GM13976 (cell line): ENCODE measurements around the gene NAPSA.

Source experiments
- DNase-seq: peaks from one replicate; pipeline ENCODE4 v3.0.0; 2012; ENCODE audit warnings: low spot score
- CTCF ChIP-seq: IDR thresholded peaks from 2 replicates; pipeline ENCODE4 v1.5.1; 2012; ENCODE audit warnings: borderline replicate concordance, mild to moderate bottlenecking; ENCODE audit not compliant: insufficient read depth; ENCODE audit errors: extremely low read depth, missing control alignments, control extremely low read depth
- in situ Hi-C: fragments of 300-500 bp; cut with MboI; formaldehyde crosslinking; loops from one replicate; pipeline ENCODE4 v1.12.0; 2022; ENCODE audit warnings: low sequenced_read_pairs, mixed read lengths, inconsistent platforms; ENCODE audit not compliant: unreplicated experiment

Gene NAPSA

GRCh38 chr19:50383852-50384684 lies 18.6 kb upstream of the NAPSA start, which contains the start of gene POLD1:
TSS of gene POLD1 (plus strand) at chr19:50384347. CDS start at chr19:50398852, 14,505 bp downstream.
- TF ChIP-seq CTCF, result no peak
- DNase-seq, result peak; percentile 100
- in situ Hi-C loops, result no loop called here

- in situ Hi-C loops, result no loop called here
- peak; percentile 37 for DNase-seq
- TF ChIP-seq CTCF, result no peak
Observed at GRCh38 chr19:50383001-50383851, 17.8 kb upstream of the NAPSA start.

GRCh38 chr19:50381881-50382729 lies 16.7 kb upstream of the NAPSA start:
- no peak for DNase-seq
- in situ Hi-C loops, result no loop called here
- no peak for TF ChIP-seq CTCF

GRCh38 chr19:50380751-50381151 lies 15.3 kb upstream of the NAPSA start:
- no peak for TF ChIP-seq CTCF
- no peak for DNase-seq
- in situ Hi-C loops, result no loop called here

- in situ Hi-C loops, result no loop called here
- TF ChIP-seq CTCF, result no peak
- DNase-seq, result no peak
Observed at GRCh38 chr19:50380137-50380536, 14.7 kb upstream of the NAPSA start.

- in situ Hi-C loops, result no loop called here
Observed at GRCh38 chr19:50379602-50380001, 14.2 kb upstream of the NAPSA start.

More at GRCh38 chr19:50379602-50380001, 14.2 kb upstream of the NAPSA start:
- no peak for DNase-seq
- TF ChIP-seq CTCF, result no peak
